ENCODE measurements around the gene SETBP1.

SETBP1 gene

DNA sequence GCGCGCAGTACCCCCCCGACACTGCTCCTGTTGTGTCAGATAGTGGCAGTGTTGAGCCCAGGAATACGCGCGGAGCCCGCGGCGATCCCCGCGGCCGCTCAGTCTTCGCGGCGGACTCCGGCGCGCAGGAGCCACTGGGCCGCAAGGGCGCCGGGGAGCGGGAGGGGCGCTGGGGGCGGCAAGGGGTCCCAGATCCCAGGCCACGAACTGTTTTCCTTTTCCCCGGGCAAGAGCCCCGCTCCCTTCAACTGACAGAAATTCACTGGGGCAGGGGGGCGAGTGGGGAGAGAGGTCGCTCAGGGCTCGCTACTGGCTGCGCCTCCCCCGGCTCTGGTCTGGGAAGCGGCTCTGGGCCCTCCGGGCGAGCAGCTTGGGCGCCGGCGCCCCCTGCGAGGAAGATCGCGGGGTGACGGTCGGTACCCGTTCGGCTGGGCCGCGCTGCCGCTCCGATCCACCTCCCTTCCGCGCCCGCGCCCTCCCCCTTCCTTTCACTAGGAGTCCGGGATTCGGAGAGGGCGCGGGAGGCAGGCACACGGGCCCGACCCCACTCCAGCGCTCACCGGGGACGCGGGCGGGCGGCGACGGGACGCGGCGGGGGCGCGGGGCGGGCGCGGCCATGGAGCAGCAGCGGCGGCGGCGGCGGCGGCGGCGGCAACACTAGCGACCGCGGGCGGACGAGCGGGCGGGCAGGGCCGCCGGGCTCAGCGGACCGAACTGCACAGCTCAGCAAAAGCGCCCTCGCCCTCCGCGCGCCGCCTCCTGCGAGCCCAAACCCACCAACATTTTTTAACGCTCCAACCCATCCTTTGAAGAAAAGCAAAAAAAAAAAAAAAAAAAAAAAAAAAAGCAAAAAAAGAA, 1.4 kb upstream of the SETBP1 start:
- DNase-seq (ENCODE audit: low read depth): peak; percentile 93
- TF ChIP-seq, protein P1, sequence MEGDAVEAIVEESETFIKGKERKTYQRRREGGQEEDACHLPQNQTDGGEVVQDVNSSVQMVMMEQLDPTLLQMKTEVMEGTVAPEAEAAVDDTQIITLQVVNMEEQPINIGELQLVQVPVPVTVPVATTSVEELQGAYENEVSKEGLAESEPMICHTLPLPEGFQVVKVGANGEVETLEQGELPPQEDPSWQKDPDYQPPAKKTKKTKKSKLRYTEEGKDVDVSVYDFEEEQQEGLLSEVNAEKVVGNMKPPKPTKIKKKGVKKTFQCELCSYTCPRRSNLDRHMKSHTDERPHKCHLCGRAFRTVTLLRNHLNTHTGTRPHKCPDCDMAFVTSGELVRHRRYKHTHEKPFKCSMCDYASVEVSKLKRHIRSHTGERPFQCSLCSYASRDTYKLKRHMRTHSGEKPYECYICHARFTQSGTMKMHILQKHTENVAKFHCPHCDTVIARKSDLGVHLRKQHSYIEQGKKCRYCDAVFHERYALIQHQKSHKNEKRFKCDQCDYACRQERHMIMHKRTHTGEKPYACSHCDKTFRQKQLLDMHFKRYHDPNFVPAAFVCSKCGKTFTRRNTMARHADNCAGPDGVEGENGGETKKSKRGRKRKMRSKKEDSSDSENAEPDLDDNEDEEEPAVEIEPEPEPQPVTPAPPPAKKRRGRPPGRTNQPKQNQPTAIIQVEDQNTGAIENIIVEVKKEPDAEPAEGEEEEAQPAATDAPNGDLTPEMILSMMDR (IDR thresholded peaks at IDR 0.05; ENCODE audit: insufficient read depth, low read depth, low read length, missing control alignments): peak; percentile 65
- peak overlapping the region; percentile 77 for H3K4me3 ChIP-seq (ENCODE audit: low read depth, low read length)

GRCh38 chr18:44679914-44680272, 795 bp upstream of the SETBP1 start:
- TF ChIP-seq, protein P1 (IDR thresholded peaks at IDR 0.05; ENCODE audit: insufficient read depth, low read depth, low read length, missing control alignments): no peak
- peak; percentile 66 for DNase-seq (ENCODE audit: low read depth)
- peak overlapping the region; percentile 67 for H3K4me3 ChIP-seq (ENCODE audit: low read depth, low read length)

DNA sequence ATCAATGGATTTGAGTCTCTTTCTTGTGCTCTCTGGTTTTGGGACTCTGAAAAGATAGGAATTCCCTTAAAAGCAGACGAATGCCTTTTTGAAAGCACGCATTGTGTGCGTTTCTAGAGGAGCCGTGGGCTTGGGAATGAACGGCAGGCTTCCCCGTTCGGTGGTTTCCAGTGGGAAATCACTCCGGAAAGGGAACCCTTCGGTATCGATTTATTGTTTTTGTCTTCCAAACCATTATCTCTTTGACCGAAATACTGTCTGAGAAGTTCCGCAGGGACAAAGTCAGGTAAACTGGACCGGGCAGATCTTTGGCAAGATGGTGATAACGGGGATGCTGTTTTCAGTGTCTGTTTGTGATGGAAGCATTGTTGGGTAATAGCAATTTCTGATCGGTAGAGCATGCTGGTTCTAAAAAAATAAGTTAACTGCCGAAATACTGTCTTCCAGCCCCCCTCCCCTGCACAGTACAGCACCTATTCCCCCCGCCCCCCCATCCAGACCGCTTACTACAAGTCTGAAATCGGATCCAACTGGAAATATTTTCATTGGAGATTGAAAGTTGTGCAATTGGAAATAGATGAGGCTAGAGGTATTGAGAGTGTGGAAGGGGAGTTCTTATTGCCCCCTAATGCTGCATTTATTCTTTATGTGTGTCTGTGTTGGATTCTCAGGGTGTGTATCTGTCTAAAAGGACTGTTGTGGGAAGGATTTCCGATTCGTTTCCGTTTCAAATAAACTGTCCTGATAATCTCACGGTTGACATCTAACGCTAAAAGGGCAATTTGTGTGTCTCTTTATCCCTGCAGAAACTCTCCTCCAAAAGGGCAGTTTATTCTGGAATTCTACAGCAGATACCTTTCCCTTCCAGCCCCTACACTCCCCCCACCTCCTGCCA, 635 bp downstream of the SETBP1 start:
- DNase-seq (ENCODE audit: low read depth): no peak
- TF ChIP-seq, protein P1 (IDR thresholded peaks at IDR 0.05; ENCODE audit: insufficient read depth, low read depth, low read length, missing control alignments): no peak
- peak overlapping the region; percentile 67 for H3K4me3 ChIP-seq (ENCODE audit: low read depth, low read length)

DNA sequence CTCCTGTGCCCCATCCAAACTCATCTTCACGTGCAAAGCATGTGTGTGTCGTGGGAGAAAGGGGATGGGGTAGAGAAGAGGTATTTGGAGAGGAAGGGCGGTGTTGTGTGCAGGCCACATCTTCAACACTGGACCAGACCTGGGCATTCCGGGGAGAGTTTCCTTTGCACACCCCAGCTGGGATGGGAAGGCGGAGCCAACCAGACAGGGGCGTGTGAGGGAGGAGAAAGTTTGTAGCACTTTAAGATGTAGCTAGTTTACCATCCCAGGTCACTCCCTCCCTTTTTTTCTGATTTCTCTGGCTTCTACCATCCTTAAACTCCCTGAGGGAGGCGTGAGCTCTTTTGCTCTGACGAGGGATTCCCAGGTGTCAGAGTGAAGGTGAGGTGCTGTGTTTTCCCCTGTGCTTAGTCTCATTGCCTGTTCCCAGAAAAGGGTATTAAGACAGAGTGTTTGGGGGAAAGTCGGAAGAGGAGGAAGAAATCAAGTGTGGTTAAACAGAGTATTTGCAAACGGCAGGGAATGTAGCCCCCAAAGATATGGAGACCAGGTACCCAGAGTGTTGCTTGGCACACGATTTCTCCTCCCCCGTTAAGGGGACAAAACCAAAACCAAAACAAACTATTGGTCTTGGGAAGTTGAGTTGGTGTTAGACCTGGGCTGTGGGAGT, 1.6 kb downstream of the SETBP1 start:
- DNase-seq (ENCODE audit: low read depth): peak; percentile 31
- H3K4me3 ChIP-seq (ENCODE audit: low read depth, low read length): peak overlapping the region; percentile 67
- TF ChIP-seq, protein P1 (IDR thresholded peaks at IDR 0.05; ENCODE audit: insufficient read depth, low read depth, low read length, missing control alignments): no peak

DNA sequence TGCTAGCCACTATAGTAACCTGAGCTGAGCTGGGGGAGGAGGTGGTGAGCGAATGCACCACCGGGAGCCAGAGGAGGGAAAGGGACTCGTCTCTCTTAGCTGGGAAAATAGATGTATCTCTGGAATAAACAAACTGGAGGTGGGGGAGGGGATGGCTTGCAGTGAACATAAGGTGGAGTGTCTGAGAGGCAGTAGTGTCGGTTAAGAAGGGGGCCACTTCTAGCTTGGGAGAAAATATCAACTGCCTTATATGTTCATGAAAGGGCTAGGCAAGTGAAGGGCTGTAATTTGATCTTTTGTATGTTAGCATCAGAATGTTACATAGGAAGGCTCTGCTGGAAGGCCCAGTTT, 2.2 kb downstream of the SETBP1 start:
- H3K4me3 ChIP-seq (ENCODE audit: low read depth, low read length): peak overlapping the region; percentile 67

DNA sequence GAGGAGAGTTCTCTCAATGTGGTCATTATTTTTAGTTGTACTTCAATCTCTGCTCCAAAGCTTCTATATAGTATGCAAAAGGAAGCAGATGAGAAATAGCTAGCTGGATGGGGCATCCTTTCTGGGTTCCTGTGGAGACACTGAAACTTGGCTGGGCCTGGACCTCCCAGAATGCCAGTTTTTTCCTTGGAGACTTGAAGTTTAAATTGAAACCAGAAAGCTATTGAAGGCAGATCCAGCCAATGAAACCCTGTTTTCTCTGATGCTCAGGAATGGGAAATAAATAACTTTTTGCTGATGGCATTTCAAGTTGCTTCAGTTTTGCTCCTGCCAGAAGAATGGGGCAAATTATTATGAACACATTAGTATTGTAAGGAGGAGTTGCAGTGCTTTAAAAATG, 2.9 kb downstream of the SETBP1 start:
- no peak for DNase-seq (ENCODE audit: low read depth)
- TF ChIP-seq, protein P1 (IDR thresholded peaks at IDR 0.05; ENCODE audit: insufficient read depth, low read depth, low read length, missing control alignments): no peak

More for the DNA sequence above, 2.2 kb downstream of the SETBP1 start:
- TF ChIP-seq, protein P1 (IDR thresholded peaks at IDR 0.05; ENCODE audit: insufficient read depth, low read depth, low read length, missing control alignments): no peak
- no peak for DNase-seq (ENCODE audit: low read depth)

More for the DNA sequence above, 2.9 kb downstream of the SETBP1 start:
- no peak overlapping the region for H3K4me3 ChIP-seq (ENCODE audit: low read depth, low read length)
